ENCODE results near the gene RAB34. TPM values are rescaled to one million over a fixed set of nuclear protein-coding genes. Genes with fewer than 3 reads are reported as not detected.

RAB34 gene
- polyA plus RNA-seq, 2 of the 4 experiments (the other 2 are of a cell fraction), result 211 to 288 TPM

DNA sequence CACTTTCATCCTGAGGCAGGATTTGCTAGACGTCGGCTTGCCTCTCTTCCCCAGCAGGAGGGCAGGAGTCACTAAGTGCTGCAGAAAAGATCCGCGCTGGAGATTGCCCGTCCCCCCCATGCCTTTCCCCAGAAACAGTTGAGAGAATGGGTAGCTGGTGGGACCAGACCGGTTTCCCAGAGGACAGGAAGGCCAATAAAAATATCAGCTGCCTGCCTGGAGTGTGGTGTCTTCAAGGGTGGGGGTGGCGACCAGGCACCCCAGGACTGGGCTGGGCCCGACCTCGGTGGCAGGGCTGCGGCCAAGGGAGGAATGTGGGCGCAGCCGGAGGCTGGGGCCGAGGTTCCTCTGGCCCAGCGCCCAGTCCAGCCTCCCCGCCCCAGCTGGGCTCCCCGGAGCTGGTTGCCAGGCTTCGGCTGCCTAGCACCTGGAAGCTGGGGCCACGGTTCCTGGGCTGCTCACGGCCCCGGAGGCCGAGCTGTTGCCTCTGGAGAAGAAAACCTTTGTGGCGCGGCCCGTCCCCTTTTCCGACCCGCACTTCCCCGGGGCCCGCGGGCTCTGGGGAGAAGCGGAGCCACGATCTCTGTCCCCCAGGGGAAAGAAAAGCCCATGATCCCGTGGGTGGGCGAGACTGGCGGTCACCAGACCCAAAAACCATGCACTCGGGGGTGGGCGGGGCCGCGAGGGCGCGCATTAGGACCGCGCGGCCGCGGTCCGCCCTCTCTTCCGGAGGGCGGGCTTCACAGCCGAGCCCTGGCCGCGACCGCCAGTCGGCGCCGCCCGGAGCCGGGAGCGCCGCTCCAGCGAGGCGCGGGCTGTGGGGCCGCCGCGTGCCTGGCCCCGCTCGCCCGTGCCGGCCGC lies 25.8 kb upstream of the RAB34 start, which contains the start of gene TRAF4:
TRAF4 (plus strand) TSS at position 769 of the 861 bp plus-strand sequence. CDS start 102 bp downstream, outside the sequence.
- Histone ChIP-seq H3K4me2 (peak within 1 kb of the TSS; percentile 96), H3K4me1 (peaks cover 44% of the 10 kb centered on the region), H3K4me3 (peak within 1 kb of the TSS; percentile 93), H3K27ac (peak within 1 kb of the TSS; percentile 98 to 99), H3K9me3 (peaks cover 9% of the 10 kb centered on the region)
- ChIA-PET POLR2A (interaction anchor here (0.7 to 12.2 kb wide), 14 partner anchors 8 to 208 kb away, joined by 3 to 369 read pairs (median 5); partner anchors contain the start of genes BLTP2, NEK8, PHF12 and PROCA1), CTCF (interaction anchor here (0.6 to 22.6 kb wide), 11 partner anchors 7 to 369 kb away, joined by 3 to 977 read pairs (median 3); partner anchors contain the start of genes DHRS13, NEK8, RPL23A and TLCD1)
- DNase-seq (ENCODE audit: low read depth in 1 of 2, low spot score in 1 of 2) (peak; percentile 93 to 96), ATAC-seq (peak; percentile 66 to 72), FAIRE-seq (no peak)
- 1% methylated on average over 41 of the region's 70 CpGs for WGBS (ENCODE audit: missing lambda C conversion rate)
- TF ChIP-seq HDAC2 (IDR thresholded peaks at IDR 0.05) (0 out of 2 replicates have a peak, but pooled peaks have one; percentile 41), HEYL (CRISPR knock-in tag; IDR thresholded peaks at IDR 0.05) (no peak), TP53 (CRISPR knock-in tag; IDR thresholded peaks at IDR 0.05) (no peak), EP300 (IDR thresholded peaks at IDR 0.05) (peak in 1 of 2 experiments; percentile 32; a peak in 1 of 5 replicates), TFCP2L1 (CRISPR knock-in tag; IDR thresholded peaks at IDR 0.05) (0 out of 2 replicates have a peak, but pooled peaks have one; percentile 27), JUN (IDR thresholded peaks at IDR 0.05) (peak; percentile 78 to 93; a peak in 3 of 5 replicates), SMC3 (IDR thresholded peaks at IDR 0.05) (0 out of 3 replicates have a peak, but pooled peaks have one; percentile 7), MAZ (IDR thresholded peaks at IDR 0.05; ENCODE audit: borderline replicate concordance, low read depth, low read length) (0 out of 2 replicates have a peak, but pooled peaks have one; percentile 27), HOXB13 (CRISPR knock-in tag; IDR thresholded peaks at IDR 0.05; ENCODE audit: low read depth) (peak; percentile 41; the same call in 1 of the 2 replicates), CEBPB (IDR thresholded peaks at IDR 0.05) (no peak), ZC3H11A (IDR thresholded peaks at IDR 0.05) (no peak), POLR2A (IDR thresholded peaks at IDR 0.05; ENCODE audit: low read length) (peak; percentile 97), POLR2AphosphoS2 (conservative IDR thresholded peaks at IDR 0.05; ENCODE audit: low read length) (no peak), CBX2 (IDR thresholded peaks at IDR 0.05; ENCODE audit: borderline replicate concordance, low read depth) (no peak), ZFP36 (IDR thresholded peaks at IDR 0.05; ENCODE audit: borderline replicate concordance, partially characterized antibody) (no peak), CBX8 (IDR thresholded peaks at IDR 0.05) (no peak), GATA3 (IDR thresholded peaks at IDR 0.05; ENCODE audit: borderline replicate concordance) (peak; percentile 51; the same call in 1 of the 2 replicates), ESRRA (IDR thresholded peaks at IDR 0.05; ENCODE audit: borderline replicate concordance, low read length) (0 out of 2 replicates have a peak, but pooled peaks have one; percentile 47), RAD21 (conservative IDR thresholded peaks at IDR 0.05 in 1 of 2, IDR thresholded peaks at IDR 0.05 in 1 of 2) (0 out of 5 replicates have a peak, but pooled peaks of 1 of the 2 experiments have one; percentile 1), RCOR1 (IDR thresholded peaks at IDR 0.05; ENCODE audit: low read depth, low read length) (no peak), MYC (IDR thresholded peaks at IDR 0.05; ENCODE audit: borderline replicate concordance, low read length) (peak; percentile 63; the same call in 1 of the 2 replicates), HOXB5 (CRISPR knock-in tag; IDR thresholded peaks at IDR 0.05) (0 out of 2 replicates have a peak, but pooled peaks have one; percentile 44), ZNF302 (CRISPR knock-in tag; IDR thresholded peaks at IDR 0.05) (no peak), NPAS2 (CRISPR knock-in tag; IDR thresholded peaks at IDR 0.05; ENCODE audit: borderline replicate concordance) (0 out of 2 replicates have a peak, but pooled peaks have one; percentile 12)
- TF ChIP-seq, protein P1, sequence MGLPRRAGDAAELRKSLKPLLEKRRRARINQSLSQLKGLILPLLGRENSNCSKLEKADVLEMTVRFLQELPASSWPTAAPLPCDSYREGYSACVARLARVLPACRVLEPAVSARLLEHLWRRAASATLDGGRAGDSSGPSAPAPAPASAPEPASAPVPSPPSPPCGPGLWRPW (IDR thresholded peaks at IDR 0.05), result no peak
- TF ChIP-seq, protein P2, sequence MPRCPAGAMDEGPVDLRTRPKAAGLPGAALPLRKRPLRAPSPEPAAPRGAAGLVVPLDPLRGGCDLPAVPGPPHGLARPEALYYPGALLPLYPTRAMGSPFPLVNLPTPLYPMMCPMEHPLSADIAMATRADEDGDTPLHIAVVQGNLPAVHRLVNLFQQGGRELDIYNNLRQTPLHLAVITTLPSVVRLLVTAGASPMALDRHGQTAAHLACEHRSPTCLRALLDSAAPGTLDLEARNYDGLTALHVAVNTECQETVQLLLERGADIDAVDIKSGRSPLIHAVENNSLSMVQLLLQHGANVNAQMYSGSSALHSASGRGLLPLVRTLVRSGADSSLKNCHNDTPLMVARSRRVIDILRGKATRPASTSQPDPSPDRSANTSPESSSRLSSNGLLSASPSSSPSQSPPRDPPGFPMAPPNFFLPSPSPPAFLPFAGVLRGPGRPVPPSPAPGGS (IDR thresholded peaks at IDR 0.05), result peak; percentile 96
- TF ChIP-seq, protein P3, sequence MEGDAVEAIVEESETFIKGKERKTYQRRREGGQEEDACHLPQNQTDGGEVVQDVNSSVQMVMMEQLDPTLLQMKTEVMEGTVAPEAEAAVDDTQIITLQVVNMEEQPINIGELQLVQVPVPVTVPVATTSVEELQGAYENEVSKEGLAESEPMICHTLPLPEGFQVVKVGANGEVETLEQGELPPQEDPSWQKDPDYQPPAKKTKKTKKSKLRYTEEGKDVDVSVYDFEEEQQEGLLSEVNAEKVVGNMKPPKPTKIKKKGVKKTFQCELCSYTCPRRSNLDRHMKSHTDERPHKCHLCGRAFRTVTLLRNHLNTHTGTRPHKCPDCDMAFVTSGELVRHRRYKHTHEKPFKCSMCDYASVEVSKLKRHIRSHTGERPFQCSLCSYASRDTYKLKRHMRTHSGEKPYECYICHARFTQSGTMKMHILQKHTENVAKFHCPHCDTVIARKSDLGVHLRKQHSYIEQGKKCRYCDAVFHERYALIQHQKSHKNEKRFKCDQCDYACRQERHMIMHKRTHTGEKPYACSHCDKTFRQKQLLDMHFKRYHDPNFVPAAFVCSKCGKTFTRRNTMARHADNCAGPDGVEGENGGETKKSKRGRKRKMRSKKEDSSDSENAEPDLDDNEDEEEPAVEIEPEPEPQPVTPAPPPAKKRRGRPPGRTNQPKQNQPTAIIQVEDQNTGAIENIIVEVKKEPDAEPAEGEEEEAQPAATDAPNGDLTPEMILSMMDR (IDR thresholded peaks at IDR 0.05), result peak; percentile 41; the same call in 2 of the 3 replicates
- TF ChIP-seq, protein P4, sequence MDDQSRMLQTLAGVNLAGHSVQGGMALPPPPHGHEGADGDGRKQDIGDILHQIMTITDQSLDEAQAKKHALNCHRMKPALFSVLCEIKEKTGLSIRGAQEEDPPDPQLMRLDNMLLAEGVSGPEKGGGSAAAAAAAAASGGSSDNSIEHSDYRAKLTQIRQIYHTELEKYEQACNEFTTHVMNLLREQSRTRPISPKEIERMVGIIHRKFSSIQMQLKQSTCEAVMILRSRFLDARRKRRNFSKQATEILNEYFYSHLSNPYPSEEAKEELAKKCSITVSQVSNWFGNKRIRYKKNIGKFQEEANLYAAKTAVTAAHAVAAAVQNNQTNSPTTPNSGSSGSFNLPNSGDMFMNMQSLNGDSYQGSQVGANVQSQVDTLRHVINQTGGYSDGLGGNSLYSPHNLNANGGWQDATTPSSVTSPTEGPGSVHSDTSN (IDR thresholded peaks at IDR 0.05), result peak; percentile 31
- TF ChIP-seq, protein P5, sequence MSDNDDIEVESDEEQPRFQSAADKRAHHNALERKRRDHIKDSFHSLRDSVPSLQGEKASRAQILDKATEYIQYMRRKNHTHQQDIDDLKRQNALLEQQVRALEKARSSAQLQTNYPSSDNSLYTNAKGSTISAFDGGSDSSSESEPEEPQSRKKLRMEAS (IDR thresholded peaks at IDR 0.05), result peak; percentile 69; the same call in 1 of the 2 replicates
- TF ChIP-seq, protein P6, sequence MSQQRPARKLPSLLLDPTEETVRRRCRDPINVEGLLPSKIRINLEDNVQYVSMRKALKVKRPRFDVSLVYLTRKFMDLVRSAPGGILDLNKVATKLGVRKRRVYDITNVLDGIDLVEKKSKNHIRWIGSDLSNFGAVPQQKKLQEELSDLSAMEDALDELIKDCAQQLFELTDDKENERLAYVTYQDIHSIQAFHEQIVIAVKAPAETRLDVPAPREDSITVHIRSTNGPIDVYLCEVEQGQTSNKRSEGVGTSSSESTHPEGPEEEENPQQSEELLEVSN (IDR thresholded peaks at IDR 0.05; ENCODE audit: borderline replicate concordance, low read depth), result peak; percentile 20
- TF ChIP-seq, protein P7, sequence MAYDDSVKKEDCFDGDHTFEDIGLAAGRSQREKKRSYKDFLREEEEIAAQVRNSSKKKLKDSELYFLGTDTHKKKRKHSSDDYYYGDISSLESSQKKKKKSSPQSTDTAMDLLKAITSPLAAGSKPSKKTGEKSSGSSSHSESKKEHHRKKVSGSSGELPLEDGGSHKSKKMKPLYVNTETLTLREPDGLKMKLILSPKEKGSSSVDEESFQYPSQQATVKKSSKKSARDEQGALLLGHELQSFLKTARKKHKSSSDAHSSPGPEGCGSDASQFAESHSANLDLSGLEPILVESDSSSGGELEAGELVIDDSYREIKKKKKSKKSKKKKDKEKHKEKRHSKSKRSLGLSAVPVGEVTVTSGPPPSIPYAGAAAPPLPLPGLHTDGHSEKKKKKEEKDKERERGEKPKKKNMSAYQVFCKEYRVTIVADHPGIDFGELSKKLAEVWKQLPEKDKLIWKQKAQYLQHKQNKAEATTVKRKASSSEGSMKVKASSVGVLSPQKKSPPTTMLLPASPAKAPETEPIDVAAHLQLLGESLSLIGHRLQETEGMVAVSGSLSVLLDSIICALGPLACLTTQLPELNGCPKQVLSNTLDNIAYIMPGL (CRISPR knock-in tag; IDR thresholded peaks at IDR 0.05; ENCODE audit: borderline replicate concordance), result no peak

All from A549 (cell line).